CD4-positive, alpha-beta T cell treated with Interferon alpha-2 for 1 hour (primary cell): Measurements from ENCODE around the gene ERICH6.
"Not testable (repeated sequence)": the region's sequence is repeated elsewhere in the genome, so short reads cannot be mapped to it uniquely, and the experiment has no call there.

Experiments used
- DNase-seq, 2 donors: peaks; one replicate each; pipeline ENCODE4 v3.0.0-alpha.2; 2020 to 2022

Gene ERICH6

DNA sequence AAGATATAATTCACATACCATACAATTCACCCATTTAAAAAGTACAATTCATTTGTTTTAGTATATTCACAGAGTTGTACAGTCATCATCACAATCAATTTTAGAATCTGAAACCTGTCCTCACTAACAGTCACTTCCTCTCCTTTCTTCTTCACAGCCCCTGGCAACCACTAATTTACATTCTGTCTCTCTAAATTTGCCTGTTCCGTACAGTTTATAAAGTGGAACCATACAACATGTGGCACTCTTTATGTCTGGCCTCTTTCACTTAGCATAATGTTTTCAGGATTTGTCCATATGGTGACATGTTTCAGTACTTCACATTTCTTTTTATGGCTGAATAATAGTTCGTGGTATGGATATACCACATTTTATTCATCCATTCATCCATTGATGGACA, 22.7 kb downstream of the ERICH6 start:
- peak in 1 of 2 donors; percentile 13 for DNase-seq

DNA sequence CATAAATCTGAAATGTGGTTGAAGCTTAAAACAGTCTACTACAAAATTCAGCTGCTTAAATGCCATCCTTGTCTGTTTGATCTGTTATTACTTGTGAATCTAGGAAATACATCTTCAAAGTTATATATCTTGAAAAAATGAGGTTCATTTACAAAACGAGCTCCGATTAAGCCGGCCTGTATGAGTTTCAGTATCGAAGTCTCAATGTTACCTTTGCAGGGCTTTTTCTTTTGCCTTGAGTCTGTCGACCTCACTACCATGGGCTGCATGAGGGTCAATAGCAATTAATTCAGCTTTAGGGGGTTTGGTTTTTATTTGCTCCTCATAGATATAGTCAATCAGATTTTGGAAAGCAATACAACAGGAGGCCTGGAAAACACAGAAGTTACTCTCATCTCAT, 23.2 kb downstream of the ERICH6 start:
- DNase-seq, result no peak

DNA sequence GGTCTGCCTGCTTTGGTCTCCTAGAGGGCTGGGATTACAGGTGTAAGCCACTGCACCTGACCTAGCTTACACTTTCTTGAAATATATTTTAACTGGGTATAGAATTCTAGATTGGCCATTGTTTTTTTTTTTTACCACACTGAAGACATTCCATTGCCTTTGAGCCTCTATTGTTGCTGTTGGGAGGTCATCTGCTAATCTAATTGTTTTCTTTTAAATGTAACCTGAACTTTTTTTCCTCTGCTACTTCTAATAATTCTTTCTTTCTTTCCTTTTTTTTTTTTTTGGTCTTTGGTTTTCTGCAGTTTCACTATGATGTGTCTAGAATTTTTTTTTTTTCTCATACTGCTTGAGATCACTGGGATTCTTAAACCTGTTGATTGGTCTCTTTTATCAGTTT, 28.1 kb downstream of the ERICH6 start:
- DNase-seq, result no peak

DNA sequence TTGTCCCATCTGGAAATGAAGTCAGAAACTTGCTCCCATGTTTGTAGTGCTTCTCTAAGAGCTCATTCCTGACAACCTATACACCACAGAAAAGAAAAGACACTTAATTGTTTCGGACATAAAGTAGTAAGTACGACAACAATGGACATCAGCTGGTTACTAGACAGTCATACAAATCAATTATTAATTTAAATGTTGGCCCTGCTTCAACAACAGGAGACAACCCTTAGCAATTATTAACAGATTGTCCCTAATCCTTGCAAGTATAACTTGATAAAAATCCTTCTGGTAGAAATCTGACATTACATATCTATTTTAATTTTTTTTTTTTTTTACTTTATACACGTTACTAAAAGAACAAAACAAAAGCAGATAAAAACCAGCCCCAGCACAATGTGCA, 29.8 kb downstream of the ERICH6 start:
- no peak for DNase-seq

DNA sequence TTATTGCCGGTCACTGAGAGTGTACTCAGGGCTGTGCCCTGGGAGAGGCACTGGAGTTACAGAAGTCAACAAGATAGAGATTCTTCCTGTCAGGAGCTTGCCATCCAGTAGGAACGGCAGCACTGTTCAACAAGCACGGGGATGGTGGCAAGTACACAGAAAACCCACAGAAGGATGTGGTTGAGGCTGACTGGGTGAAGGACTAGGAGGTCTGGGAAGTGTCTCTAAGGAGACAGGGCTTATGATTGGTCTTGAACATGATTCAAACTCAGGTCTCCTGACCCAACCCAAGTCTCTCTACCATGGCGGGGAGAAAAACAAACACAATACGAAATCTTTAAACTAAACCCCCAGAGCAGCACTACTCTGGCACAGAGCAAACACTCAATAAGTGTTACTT, 37.6 kb downstream of the ERICH6 start:
- DNase-seq, result no peak

DNA sequence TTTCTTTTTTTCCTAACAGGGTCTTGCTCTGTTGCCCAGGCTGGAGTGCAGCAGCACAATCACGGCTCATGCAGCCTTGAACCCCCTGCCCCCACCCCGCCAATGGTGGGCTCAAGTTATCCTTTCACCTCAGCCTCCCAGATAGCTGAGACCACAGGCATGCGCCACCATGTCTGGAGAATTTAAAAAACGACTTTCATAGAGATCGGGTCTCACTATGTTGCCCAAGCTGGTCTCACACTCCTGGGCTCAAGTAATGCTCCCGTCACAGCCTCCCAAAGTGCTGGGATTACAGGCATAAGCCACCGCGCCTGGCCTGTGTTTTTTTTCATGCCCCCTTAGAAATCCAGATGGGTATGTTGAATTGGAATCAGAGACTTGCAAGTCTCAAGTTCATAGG, 40.3 kb downstream of the ERICH6 start:
- DNase-seq, result no peak

DNA sequence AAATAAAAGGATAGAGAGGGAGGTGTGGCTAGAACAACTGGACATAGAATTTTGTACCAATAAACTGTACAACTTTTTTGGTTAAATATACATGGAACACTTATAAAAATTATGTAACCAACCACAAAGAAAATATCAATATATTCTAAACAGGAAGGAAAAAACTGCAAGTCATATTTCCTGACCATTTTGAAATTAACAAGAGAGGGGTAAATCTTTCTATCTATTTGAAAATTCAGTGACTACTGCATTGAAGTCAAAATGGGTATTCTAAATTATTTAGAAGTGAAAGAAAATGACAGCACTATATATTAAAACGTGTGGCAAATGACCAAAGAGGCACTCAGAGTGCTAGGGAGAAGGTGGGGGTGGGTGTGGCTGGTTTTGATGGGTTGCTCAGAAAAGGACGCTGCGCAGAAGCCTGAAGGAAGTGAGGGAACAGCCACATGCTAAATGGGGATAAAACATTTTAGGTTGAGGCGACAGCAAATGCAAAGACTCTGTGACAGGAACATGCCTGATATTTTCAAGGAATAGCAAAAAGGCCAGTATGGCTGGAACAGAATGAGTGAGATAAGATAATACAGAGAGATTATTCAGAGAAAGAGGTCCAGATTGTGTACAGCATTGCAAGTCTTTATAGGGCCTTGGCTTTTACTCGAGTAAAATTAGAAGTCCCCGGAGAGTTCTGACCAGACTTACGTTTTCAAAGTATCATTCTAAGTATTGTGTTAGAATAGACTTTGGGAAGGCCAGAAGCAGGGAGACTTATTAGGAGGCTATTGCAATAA, 41.1 kb downstream of the ERICH6 start:
- no peak for DNase-seq

DNA sequence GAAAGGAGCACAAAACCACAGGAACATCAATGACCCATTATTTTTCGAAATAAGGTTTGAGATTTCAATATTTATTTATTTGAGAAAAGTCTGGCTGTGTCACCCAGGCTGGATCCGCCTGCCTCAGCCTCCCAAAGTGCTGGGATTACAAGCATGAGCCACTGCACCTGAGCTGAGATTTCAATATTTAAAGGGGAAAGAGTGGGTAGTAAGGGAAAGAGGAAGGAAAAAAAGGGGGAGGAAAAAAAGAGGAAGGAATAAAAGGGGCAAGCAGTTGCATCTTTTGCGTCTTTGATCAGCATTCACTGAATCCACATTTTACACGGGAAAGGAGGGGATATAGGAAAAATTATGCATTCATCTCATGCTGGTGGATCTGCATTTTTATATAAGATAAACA, 47.4 kb downstream of the ERICH6 start:
- DNase-seq, result no peak

DNA sequence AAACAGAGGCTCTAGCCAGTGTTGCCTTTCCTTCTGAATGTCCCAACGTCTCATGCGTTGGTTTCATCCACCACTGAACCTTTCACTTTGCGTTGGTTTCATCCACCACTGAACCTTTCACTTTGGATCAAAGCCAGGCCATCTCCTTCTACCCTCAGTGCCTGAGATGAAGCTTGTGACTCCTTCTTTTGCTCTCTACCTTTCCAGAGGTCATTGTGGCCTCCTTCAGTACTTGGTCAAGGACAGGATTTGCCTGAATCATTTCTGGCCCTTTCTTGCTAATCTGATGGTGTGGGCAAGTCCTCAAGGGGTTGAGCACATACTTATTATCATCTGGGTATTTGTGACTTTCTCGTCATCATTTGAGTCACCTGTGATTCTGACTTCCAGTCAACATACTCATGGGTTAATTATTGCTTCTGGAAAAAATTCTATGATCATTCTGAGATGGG, 50.6 kb downstream of the ERICH6 start:
- DNase-seq, result no peak

DNA sequence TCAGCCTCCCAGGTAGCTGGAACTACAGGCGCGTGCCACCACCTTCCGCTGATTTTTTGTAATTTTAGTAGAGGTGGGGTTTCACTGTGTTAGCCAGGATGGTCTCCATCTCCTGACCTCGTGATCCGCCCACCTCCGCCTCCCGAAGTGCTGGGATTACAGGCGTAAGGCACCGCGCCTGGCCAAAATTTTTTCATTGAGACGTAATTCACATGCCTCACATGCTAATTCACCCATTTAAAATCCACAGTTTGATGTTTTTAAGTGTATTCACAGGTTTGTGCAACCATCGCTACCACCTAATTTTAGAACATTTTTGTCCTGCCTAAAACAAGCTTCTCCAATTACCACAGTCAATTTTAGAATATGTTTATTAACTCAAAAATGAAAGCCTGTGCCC, 63.5 kb downstream of the ERICH6 start:
- no peak for DNase-seq

DNA sequence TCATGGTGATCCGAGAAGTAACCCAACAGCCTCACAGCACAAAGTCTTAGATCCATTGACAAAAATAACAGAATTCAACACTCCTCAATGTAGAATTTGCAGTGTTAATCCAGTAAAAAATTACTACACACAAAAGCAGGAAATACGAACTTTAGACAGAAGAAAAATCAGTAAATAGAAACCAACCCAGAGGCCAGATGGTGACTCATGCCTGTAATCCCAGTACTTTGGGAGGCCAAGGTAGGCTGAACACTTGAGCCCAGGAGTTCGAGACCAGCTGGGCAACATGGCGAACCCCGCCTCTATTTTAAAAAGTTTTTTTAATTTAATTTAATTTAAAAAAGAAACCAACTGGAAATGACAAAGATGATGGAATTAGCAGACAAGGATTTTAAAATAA, 64.5 kb downstream of the ERICH6 start:
- no peak for DNase-seq

DNA sequence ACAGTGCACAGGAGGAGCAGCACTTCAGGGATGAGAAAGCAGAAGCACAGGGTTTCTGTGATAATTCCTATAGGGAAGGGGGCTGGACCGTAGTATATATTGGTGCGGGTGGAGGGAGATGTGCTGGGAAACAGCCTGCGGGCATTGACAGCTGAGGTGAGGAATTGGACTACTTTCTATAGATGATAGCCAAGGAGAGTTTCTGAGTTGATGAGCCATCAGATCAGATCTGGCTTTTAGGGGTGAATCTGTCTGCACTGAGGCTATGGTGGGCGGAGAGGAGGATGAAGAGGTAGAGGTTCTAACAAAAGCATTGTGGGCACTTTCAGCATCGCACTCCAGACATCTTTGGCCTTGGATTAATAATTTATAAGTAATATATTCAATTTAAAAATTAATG, 67.5 kb downstream of the ERICH6 start:
- DNase-seq, result no peak

DNA sequence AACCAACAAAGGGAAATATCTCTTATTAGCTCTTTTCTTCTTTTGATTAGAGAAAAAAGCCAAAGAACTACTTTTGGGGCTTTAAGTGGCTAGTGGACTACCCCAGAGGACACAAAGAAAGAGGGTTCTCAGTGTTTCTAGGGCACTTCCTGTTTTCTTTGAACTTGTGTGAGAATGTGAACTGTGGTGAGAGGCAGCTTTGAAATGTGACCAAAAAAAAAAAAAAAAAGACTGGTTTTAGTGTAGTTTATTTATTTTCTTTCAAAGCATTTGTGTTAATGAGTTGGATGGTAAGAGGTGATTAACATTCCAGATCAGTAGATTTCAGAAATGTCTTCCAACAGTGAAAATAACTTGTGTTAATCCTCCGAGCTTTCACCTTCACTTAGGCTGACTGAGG, 68.2 kb downstream of the ERICH6 start:
- peak in 1 of 2 donors; percentile 59 for DNase-seq

DNA sequence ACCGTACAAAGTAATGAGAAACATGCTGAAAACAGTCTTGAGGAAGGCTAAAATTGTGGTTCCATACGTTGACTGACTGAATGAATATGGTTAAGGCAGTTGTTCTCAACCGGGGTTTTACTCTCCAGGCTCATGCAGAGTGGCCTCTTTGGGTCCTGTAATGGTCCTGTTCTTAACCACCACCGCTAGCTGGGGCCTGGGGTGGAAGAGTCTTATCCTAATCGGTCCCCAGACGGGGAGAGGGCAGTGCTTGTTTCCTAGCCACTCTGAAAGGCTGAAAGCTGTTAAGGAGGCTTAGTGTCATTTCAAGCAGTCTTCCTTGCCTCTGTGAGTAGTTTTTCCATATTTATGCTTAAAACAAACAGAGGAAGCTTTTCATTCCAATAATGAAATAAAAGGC, 68.6 kb downstream of the ERICH6 start:
- no peak for DNase-seq

DNA sequence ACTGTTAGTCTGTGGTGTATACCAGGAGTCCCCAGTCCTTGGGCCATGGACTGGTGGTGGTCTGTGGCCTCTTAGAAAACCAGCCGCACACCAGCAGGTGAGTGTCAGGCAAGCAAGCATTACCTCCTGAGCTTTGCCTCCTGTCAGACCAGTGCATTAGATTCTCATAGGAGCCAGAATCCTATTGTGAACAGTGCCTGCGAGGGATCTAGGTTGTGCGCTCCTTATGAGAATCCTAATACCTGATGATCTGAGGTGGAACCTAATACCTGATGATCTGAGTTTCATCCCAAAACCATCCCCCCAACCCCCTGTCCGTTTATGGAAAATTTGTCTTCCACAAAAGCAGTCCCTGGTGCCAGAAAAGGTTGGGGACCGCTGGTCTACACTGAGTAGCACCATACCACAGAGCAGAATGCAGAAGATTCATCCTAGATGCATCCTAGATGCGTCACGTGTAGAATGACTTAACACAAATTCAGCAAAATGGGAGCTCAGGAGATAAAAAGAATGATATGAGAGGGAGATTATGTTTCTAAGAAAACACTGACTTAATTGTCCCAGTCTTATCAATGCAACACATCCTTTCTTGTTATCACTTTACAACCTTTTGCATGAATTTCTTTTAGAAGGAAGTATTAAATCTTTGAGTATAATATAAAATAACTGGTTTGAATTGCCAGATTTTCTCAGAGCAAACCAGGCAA, 72.1 kb downstream of the ERICH6 start:
- DNase-seq, result no peak

DNA sequence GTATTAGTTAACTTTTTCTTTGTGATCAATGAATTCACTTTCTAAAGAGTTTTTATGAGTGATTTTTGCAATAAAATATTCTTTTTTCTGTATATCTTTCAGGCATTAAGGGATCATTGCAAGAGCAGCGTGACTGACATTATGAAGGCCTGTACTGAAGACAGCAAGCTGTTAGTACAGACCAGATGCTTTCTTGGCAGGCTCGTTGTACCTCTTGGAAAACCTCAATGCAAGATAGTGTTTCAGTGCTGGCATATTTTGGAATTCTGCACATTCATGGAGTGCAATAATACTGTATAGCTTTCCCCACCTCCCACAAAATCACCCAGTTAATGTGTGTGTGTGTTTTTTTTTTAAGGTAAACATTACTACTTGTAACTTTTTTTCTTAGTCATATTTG, 76.2 kb downstream of the ERICH6 start:
- no peak for DNase-seq

DNA sequence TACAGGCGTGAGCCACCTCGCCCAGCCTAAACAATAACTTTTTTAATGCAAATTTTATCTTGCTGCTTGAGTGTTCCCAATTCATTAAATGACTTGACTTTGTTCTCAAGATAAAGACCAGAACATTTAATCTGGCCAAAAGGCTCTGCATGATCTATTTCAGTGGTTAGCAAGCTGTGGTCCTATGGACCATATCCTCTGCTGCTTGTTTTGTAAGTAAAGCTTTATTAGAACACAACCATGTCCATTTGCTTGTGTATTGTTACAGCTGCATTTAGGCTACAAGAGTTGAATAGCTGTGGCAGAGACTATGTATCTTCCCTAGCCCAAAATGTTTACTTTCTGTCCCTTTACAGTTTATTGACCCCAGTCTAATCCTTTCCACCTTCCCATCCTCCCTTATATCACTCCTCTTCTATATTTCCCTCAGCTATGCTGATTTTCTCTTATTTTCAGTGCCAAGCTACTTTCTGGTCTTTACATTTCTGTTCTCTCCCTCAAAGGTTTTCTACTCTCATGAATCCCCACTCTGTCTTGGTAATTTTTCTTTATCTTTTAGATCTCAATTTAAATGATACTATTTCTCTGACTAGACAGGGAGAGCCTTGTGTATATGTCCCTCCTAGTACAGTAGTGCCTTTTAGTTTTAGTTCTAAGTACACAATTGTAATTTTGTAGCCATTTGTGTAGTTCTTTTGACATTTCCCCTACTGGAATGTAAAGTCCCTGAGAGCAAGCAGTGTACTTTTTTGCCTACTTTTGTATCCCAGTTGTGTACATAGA, 77.4 kb downstream of the ERICH6 start:
- no peak for DNase-seq

DNA sequence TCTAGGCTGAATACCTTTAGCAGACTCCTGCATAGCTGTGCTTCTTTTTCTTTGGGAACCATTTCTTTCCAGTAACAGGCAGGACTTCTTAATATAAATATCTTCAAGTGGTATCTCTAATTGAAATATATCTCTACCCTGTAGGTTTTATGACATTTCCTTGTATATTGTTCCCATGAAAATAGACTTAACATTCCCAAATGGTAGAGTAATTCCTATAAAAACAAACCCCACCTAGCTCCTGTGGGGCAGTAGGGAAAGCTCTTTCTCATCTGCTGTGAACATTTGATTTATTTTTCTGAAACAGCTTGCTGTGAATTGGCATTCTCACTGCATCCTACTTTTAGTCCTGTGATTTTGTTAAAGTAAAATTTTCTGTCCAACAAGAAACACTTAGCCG, 79.8 kb downstream of the ERICH6 start:
- DNase-seq, result no peak

DNA sequence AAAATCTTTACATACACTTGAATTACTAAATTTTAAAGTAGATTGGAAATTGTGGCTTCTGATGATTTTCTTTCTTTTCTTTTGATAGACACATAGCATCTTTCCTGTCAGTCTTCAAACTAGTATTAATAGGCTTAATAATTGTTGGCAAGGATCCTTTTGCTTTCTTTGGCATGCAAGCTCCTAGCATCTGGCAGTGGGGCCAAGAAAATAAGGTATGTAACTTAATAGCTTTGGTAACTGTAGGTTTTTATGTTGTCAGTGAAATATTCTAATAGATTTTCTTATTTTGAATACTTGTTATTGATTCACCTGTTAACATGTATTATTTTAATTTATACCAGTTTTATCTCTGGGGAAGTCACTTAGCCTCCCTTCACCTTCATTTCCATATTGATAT, 80.8 kb downstream of the ERICH6 start:
- DNase-seq, result not testable (repeated sequence)

DNA sequence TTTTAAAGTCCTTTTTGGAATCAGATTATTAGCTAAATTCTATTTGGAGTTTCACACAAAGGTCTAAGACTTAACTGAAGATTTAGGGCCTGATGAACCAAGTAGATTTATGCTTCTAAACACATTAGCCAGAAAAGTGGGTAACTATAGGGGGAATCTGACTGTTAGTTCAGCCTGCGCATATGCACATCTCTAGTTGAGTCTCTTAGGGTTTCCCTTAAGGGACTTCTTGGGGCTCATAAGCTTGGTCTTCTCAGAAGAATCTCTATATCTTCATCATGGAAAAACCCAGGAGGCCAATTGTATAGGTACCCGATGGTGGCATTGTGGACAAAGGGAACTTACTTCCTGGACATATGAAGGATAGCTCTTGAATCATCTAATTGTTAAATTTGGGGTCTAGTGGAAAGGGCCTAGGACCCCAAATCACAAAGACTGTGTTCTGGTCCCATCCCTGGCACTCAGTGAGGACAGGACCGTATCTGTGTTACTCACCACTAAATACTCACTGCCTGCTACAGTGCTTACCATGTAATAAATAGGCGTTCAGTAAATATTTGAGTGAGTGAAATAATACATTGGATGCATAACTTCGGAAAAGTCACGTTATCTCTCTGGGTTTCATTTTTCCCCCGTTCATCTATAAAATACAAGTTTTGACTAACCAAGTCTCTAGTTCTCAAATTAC, 83.6 kb downstream of the ERICH6 start:
- DNase-seq, result no peak

DNA sequence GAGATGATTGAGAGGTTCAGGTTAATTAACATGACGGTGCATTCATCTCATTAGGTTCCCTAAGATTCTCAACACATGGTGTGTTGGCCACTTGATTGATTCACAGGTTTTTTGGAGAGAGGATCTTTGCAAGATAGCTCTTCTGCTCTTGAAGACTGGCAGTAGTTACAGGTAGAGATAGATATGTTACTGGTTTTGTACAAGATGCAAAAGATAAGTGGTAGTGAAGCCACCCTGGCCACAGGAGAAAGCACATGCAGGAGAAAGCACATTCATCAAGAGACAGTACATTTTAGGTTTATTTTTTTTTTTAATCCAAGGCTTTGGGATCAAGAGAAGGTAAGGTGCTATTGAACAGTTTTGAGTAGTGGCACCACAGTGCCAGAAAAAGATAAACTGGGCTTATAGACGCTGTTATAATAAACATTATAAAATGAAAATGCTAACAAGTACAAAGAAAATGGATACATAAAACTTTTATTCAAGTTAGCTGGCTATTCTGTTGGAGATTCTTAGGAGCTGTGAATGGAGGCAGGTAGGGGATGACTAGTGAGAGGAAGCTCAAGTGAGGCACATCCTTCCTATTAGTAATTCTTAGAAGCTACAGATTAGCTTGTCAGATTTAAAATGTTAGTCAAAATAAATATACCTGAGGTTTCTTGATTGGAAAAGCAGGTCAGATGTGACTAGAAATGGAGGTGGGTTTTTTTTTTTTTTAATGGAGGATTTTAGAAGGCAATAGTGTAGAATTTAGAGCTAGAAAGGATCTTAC, 89.8 kb downstream of the ERICH6 start:
- no peak for DNase-seq

DNA sequence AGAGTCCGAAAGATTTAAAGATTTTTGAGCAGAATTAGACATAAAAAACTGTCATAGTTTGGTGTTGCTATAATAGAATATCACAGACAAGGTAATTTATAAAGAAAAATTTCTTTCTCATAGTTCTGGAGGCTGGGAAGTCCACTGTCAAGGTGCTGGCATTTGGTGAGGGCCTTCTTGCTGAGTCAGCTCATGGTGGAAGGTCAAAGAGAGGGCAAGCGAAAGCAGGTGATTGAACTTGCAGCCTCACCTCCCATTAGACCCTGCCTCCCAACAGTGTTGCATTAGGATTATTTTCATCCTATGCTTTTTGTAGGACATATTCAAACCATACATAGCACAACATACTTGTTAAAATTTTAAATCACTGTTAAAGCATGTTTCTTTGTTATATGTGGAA, 90.7 kb downstream of the ERICH6 start:
- DNase-seq, result no peak
